ENCODE data around the gene TBCD.
"Not testable (repeated sequence)": the region's sequence is repeated elsewhere in the genome, so short reads cannot be mapped to it uniquely, and the experiment has no call there.

Gene TBCD

DNA sequence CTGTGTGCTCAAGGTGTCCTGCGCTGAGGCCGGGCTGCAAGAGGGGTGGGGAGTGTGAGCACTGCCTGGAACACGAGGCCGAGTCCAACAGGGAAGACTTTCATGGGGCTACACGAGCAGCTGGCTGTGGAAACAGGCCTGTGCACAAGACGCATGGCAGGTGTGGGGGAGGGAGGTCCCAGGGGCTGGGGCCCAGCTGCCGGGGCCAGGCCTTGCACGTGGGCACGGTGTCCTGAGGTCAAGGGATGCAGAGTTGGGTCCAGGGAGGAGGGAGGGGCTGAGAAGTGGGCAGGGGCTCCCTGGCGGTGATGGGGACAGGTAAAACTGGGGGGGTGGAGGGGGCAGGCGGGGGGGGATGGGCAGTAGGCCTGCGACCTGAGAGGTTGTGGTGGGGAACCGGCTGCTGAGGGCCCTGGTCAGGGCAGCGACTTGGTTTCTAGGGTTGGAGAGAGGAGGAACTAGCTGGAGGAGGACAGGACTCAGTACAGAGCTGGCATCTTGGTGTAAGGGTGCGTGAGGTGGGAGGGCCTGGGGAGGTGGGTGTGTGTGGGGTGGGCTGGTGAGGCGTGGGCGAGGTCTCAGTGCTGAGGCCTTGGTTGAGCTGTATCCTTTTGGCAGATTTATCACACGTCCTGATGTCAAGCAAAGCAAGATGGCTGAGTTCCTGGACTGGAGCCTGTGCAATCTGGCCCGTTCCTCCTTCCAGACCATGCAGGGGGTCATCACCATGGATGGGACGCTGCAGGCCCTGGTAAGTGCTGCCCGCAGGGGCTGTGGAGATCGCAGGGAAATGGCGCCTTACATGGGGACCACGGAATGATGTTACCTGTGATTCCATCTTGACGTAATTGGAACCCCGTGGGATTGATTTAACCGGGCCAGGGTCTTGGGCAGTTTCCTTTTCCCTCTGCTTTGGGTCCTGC, 29.4 kb downstream of the TBCD start:
- peak overlapping the region in 4 of 11 experiments; percentile 4 to 45 (median 24); a peak in 3 of 22 replicates for H3K9ac ChIP-seq
- no peak for TF ChIP-seq Cebpa-rat (IDR thresholded peaks at IDR 0.05)
- peaks cover 0 to 15% (median 0%) of the 10 kb centered on the region in 11 experiments; a peak in 5 of 22 replicates for H3K27me3 ChIP-seq
- peaks cover 52 to 81% (median 77%) of the 10 kb centered on the region in 10 experiments for H3K4me1 ChIP-seq
- H3K27ac ChIP-seq: no peak overlapping the region
- H3K4me2 ChIP-seq: peak overlapping the region; percentile 64 to 94 (median 80); a peak in 21 of 22 replicates
- H3K9me3 ChIP-seq (replicated peaks in 1 of 11): peaks cover 0 to 7% (median 0%) of the 10 kb centered on the region in 11 experiments; a peak in 3 of 22 replicates
- H4K20me1 ChIP-seq: peaks cover 0 to 85% (median 63%) of the 10 kb centered on the region in 11 experiments; a peak in 18 of 22 replicates
- H3K4me3 ChIP-seq: no peak overlapping the region
- peaks cover 6 to 36% (median 22%) of the 10 kb centered on the region in 11 experiments; a peak in 19 of 22 replicates for H3K36me3 ChIP-seq

DNA sequence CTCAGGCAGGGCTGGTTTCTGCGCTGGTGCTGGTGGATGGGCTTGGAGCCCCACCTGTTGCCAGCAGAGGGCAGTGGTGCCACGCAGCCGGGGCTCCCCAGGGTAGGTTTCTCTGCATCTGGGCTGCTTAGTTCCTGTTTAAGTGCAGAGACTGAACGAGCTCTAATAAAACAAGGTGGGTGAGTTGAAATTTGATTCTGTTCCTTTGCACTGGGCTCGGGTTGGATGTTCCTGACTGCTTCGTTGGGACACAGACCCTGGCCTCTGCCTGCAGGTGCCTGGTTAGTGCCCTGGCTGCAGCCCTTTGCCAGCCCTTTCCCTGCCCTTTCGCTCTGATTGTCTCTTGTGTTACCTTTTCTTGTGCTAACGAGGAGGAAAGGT, 30.0 kb downstream of the TBCD start:
- peaks cover 6 to 38% (median 22%) of the 10 kb centered on the region in 11 experiments; a peak in 19 of 22 replicates for H3K36me3 ChIP-seq
- peak overlapping the region in 3 of 10 experiments; percentile 1 to 16 (median 9); a peak in 2 of 20 replicates for H3K4me3 ChIP-seq
- peak overlapping the region in 5 of 11 experiments; percentile 0 to 44 (median 24); a peak in 6 of 22 replicates for H3K27ac ChIP-seq
- H4K20me1 ChIP-seq: peaks cover 0 to 83% (median 61%) of the 10 kb centered on the region in 11 experiments; a peak in 18 of 22 replicates
- TF ChIP-seq Cebpa-rat (IDR thresholded peaks at IDR 0.05): no peak
- peak overlapping the region in 8 of 11 experiments; percentile 6 to 56 (median 24); a peak in 10 of 22 replicates for H3K9ac ChIP-seq
- peaks cover 0 to 13% (median 0%) of the 10 kb centered on the region in 11 experiments; a peak in 4 of 22 replicates for H3K27me3 ChIP-seq
- H3K9me3 ChIP-seq (replicated peaks in 1 of 11): peaks cover 0 to 7% (median 0%) of the 10 kb centered on the region in 11 experiments; a peak in 3 of 22 replicates
- peaks cover 49 to 80% (median 75%) of the 10 kb centered on the region in 10 experiments for H3K4me1 ChIP-seq
- peak overlapping the region; percentile 67 to 89 (median 79) for H3K4me2 ChIP-seq

DNA sequence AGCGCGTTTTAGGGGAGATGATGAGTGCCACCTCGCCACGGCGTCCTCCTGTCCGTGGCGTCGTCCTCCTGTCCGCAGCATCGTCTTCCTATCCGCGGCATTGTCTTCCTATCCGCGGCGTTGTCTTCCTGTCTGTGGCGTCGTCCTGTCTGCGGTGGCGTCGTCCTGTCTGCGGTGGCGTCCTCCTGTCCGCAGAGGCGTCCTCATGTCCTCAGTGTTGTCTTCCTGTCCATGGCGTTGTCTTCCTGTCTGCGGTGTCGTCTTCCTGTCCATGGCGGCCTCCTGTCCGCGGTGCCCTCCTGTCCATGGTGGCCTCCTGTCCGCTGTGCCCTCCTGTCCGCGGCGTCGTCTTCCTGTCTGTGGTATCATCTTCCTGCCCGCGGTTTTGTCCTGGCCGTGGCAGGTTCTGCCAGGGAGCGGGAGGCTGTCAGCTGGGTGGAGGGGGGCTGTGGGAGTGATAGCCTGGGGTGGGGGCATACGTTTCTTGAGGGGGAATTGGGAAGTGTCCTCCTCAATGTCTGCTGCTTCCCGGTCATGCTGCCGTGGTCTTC, 30.9 kb downstream of the TBCD start:
- H3K4me2 ChIP-seq: peak overlapping the region; percentile 67 to 89 (median 79)
- H3K27me3 ChIP-seq: peaks cover 0 to 14% (median 0%) of the 10 kb centered on the region in 11 experiments; a peak in 5 of 22 replicates
- peak overlapping the region in 3 of 10 experiments; percentile 1 to 16 (median 9); a peak in 2 of 20 replicates for H3K4me3 ChIP-seq
- H4K20me1 ChIP-seq: peaks cover 5 to 85% (median 62%) of the 10 kb centered on the region in 11 experiments; a peak in 20 of 22 replicates
- H3K27ac ChIP-seq: peak overlapping the region in 6 of 11 experiments; percentile 0 to 44 (median 27); a peak in 8 of 22 replicates
- peak overlapping the region in 7 of 11 experiments; percentile 6 to 56 (median 26); a peak in 6 of 22 replicates for H3K9ac ChIP-seq
- peaks cover 0 to 7% (median 0%) of the 10 kb centered on the region in 11 experiments; a peak in 3 of 22 replicates for H3K9me3 ChIP-seq (replicated peaks in 1 of 11)
- peaks cover 47 to 80% (median 76%) of the 10 kb centered on the region in 10 experiments for H3K4me1 ChIP-seq
- TF ChIP-seq Cebpa-rat (IDR thresholded peaks at IDR 0.05): no peak
- peaks cover 6 to 38% (median 22%) of the 10 kb centered on the region in 11 experiments; a peak in 19 of 22 replicates for H3K36me3 ChIP-seq

DNA sequence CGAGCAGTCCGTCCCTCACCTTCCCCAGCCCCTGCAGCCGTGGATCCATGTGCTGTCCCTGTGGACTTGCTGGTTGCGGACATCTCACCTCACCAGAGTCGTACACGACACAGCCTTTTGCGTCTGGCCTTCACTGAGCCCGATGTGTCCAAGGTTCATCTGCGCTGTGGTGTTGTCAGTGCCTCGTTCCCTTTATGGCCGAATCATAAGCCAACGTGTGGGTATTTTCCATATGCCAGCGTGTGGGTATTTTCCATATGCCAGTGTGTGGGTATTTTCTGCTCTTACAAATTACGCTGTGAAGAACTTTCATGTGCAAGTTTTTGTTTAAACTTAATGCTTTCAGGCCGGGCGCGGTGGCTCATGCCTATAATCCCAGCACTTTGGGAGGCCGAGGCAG, 31.6 kb downstream of the TBCD start:
- no peak for TF ChIP-seq Cebpa-rat (IDR thresholded peaks at IDR 0.05)
- H3K4me3 ChIP-seq: no peak overlapping the region
- peaks cover 5 to 87% (median 65%) of the 10 kb centered on the region in 11 experiments; a peak in 20 of 22 replicates for H4K20me1 ChIP-seq
- peaks cover 0 to 7% (median 0%) of the 10 kb centered on the region in 11 experiments; a peak in 3 of 22 replicates for H3K9me3 ChIP-seq (replicated peaks in 1 of 11)
- H3K4me1 ChIP-seq: peaks cover 47 to 80% (median 74%) of the 10 kb centered on the region in 10 experiments
- H3K27ac ChIP-seq: no peak overlapping the region
- H3K36me3 ChIP-seq: peaks cover 6 to 39% (median 22%) of the 10 kb centered on the region in 11 experiments; a peak in 19 of 22 replicates
- H3K4me2 ChIP-seq: peak overlapping the region in 5 of 11 experiments; percentile 67 to 89 (median 78); a peak in 7 of 22 replicates
- no peak overlapping the region for H3K9ac ChIP-seq
- peaks cover 0 to 14% (median 0%) of the 10 kb centered on the region in 11 experiments; a peak in 5 of 22 replicates for H3K27me3 ChIP-seq

DNA sequence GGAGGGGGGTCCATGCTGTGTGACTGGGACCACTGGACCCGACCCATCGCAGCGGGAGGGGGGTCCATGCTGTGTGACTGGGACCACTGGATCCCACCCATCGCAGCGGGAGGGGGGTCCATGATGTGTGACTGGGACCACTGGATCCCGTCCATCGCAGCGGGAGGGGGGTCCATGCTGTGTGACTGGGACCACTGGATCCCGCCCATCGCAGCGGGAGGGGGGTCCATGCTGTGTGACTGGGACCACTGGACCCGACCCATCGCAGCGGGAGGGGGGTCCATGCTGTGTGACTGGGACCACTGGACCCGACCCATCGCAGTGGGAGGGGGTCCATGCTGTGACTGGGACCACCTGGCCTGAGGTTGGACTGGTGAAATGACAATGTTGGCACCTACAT, 33.7 kb downstream of the TBCD start:
- H3K9me3 ChIP-seq (replicated peaks in 1 of 11); H3K4me3 ChIP-seq; H3K9ac ChIP-seq; H3K27ac ChIP-seq: not testable (repeated sequence)
- H3K4me1 ChIP-seq: peaks cover 32 to 64% (median 53%) of the 10 kb centered on the region in 10 experiments
- H3K36me3 ChIP-seq: peaks cover 11 to 59% (median 28%) of the 10 kb centered on the region in 11 experiments; a peak in 20 of 22 replicates
- peaks cover 0 to 14% (median 0%) of the 10 kb centered on the region in 11 experiments; a peak in 5 of 22 replicates for H3K27me3 ChIP-seq
- peak overlapping the region in 9 of 11 experiments; percentile 26 to 81 (median 59); a peak in 13 of 22 replicates for H3K4me2 ChIP-seq
- H4K20me1 ChIP-seq: peaks cover 5 to 88% (median 64%) of the 10 kb centered on the region in 11 experiments; a peak in 20 of 22 replicates

DNA sequence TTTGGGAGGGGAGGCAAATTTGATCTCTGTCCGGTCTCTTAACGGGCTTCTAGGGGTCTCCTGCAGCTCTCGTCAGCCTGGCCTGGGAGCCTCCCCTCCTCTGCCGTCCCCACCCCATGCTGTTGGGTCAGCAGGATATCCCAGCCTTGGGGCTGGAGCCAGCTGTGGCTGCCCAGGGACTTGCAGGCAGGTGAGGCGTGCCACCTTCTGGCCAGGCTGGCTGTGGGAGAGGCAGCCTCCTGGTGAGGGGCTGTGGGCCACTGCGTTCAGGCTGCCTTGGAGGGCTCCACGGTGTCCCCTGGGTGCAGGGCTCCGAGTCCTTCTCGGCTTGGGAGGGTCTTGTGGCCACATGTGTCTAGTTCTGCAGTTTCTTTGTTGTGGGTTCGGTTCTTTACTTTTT, 34.6 kb downstream of the TBCD start:
- H3K27me3 ChIP-seq: peaks cover 0 to 14% (median 0%) of the 10 kb centered on the region in 11 experiments; a peak in 5 of 22 replicates
- no peak overlapping the region for H3K27ac ChIP-seq
- peaks cover 5 to 90% (median 67%) of the 10 kb centered on the region in 11 experiments; a peak in 20 of 22 replicates for H4K20me1 ChIP-seq
- no peak overlapping the region for H3K4me3 ChIP-seq
- H3K36me3 ChIP-seq: peaks cover 14 to 67% (median 33%) of the 10 kb centered on the region in 11 experiments; a peak in 20 of 22 replicates
- no peak for TF ChIP-seq Cebpa-rat (IDR thresholded peaks at IDR 0.05)
- 0 out of 22 replicates have a peak overlapping the region, but pooled peaks of 2 of the 11 experiments have one; percentile 1 to 21 for H3K9ac ChIP-seq
- peaks cover 0 to 7% (median 0%) of the 10 kb centered on the region in 11 experiments; a peak in 3 of 22 replicates for H3K9me3 ChIP-seq (replicated peaks in 1 of 11)
- peaks cover 26 to 56% (median 46%) of the 10 kb centered on the region in 10 experiments for H3K4me1 ChIP-seq
- peak overlapping the region in 10 of 11 experiments; percentile 17 to 81 (median 58); a peak in 19 of 22 replicates for H3K4me2 ChIP-seq

DNA sequence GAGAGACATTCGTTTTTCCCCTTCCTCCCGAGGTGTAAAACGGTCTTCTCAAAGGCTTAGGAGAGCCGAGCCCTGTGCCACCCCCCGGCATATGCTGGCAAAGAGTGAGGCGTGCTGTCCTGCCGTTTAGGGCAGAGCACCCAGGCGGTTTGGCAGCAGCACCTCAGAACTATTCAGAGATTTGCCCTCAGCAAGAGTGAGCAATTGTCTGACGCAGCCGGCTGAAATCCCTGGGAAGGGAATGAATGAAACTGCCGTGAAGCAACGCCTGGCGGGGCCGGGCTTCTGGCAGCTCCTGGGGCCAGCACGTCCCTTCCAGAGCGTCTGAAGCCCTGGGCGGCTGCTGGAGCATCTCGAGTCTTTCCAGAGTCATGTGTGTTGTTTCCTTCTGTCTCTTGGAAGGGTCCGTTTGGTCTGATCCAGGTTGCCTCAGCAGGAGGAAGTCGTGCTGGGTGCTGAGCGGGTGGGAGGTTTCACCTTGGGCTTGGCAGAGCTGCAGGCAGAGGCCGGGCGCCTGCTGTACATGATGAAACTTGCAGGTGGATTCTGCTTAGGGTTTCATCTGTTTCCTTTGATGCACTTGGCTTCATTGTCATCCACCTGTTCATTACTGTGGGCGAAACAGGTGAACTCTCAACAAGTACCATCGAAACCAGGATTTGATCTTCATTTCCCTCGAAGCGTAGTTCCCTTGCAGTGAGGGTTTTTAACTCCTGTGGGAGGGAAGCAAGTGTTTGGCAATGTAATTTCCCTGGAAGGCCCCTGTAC, 35.4 kb downstream of the TBCD start:
- H3K27ac ChIP-seq: no peak overlapping the region
- TF ChIP-seq Cebpa-rat (IDR thresholded peaks at IDR 0.05): no peak
- peaks cover 0 to 5% (median 0%) of the 10 kb centered on the region in 11 experiments; a peak in 3 of 22 replicates for H3K9me3 ChIP-seq (replicated peaks in 1 of 11)
- peak overlapping the region in 10 of 11 experiments; percentile 3 to 68 (median 51); a peak in 17 of 22 replicates for H3K4me2 ChIP-seq
- H4K20me1 ChIP-seq: peaks cover 5 to 88% (median 67%) of the 10 kb centered on the region in 11 experiments; a peak in 20 of 22 replicates
- H3K9ac ChIP-seq: no peak overlapping the region
- H3K36me3 ChIP-seq: peaks cover 14 to 66% (median 34%) of the 10 kb centered on the region in 11 experiments; a peak in 20 of 22 replicates
- H3K4me1 ChIP-seq: peaks cover 19 to 47% (median 38%) of the 10 kb centered on the region in 10 experiments
- H3K27me3 ChIP-seq: peaks cover 0 to 14% (median 0%) of the 10 kb centered on the region in 11 experiments; a peak in 5 of 22 replicates
- no peak overlapping the region for H3K4me3 ChIP-seq

All from BLaER1 treated with 17β-estradiol and CSF1 and Interleukin-3, amounts not matched to agents 10 nM and 100 nM (cell line).